ENCODE results near the gene TBC1D22A. TPM values are rescaled to one million over a fixed set of nuclear protein-coding genes. Genes with fewer than 3 reads are reported as not detected.

Gene TBC1D22A
- total RNA-seq, 1 donor from 2014 or later: 34.1 TPM

DNA sequence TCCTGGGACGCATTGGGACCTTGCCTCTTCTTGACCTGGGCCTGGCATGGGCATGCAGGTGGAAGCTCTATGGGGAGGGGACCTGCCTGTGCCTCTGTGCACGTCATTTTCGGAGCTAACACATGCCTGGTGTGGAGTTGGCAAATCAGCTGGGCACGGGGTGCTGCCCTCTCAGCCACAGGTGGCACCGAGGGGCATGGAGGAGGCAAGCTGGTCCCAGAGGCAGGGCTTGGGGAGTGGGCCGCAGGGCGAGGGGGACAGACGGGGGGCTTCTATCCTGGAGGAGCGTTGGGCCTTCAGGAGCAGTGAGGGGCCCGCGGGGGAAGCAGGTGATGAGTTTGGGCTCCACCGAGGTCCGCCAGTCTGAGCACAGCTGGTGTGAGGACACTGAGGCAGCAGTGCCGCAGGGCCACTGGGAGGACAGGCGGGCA is 362.0 kb downstream of the TBC1D22A start:
- H3K36me3 ChIP-seq: no peaks in the 10 kb centered on the region
- TF ChIP-seq, protein P1, sequence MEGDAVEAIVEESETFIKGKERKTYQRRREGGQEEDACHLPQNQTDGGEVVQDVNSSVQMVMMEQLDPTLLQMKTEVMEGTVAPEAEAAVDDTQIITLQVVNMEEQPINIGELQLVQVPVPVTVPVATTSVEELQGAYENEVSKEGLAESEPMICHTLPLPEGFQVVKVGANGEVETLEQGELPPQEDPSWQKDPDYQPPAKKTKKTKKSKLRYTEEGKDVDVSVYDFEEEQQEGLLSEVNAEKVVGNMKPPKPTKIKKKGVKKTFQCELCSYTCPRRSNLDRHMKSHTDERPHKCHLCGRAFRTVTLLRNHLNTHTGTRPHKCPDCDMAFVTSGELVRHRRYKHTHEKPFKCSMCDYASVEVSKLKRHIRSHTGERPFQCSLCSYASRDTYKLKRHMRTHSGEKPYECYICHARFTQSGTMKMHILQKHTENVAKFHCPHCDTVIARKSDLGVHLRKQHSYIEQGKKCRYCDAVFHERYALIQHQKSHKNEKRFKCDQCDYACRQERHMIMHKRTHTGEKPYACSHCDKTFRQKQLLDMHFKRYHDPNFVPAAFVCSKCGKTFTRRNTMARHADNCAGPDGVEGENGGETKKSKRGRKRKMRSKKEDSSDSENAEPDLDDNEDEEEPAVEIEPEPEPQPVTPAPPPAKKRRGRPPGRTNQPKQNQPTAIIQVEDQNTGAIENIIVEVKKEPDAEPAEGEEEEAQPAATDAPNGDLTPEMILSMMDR (IDR thresholded peaks at IDR 0.05): no peak
- DNase-seq (peak; percentile 42), ATAC-seq (peak in 1 of 2 donors; percentile 13)
- H3K27ac ChIP-seq: no peak overlapping the region
- no peak overlapping the region for H3K4me3 ChIP-seq
- H3K27me3 ChIP-seq (ENCODE audit: low read depth): no peaks in the 10 kb centered on the region
- intact Hi-C loops (cut with DNase I): no loop called here
- H3K4me1 ChIP-seq: no peaks in the 10 kb centered on the region
- H3K9me3 ChIP-seq: no peaks in the 10 kb centered on the region

DNA sequence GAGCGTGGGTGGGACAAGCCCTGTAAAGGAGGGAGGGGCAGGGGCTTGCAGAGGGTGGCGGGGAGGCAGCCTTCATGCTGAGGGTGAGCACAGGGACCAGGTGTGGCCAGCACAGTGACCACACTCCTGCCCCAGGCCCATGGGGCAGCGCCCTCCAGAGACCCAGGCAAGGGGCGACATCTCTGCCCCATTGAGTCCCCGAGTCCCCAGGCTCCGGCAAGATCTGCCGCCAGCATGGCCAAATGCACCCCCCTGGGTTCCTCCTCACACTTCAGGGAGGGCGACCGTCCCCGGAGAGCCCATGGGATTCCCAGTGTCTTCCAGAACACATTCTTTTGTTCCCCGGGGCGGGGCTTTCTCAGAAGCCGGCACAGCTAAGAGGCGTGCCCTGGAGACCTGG is 362.5 kb downstream of the TBC1D22A start:
- no peak overlapping the region for H3K4me3 ChIP-seq

GRCh38 chr22:47125603-47126002 is 363.2 kb downstream of the TBC1D22A start:
- no peaks in the 10 kb centered on the region for H3K4me1 ChIP-seq
- no peaks in the 10 kb centered on the region for H3K27me3 ChIP-seq (ENCODE audit: low read depth)
- H3K36me3 ChIP-seq: no peaks in the 10 kb centered on the region
- H3K9me3 ChIP-seq: no peaks in the 10 kb centered on the region
- H3K4me3 ChIP-seq: no peak overlapping the region
- DNase-seq (peak; percentile 38), ATAC-seq (no peak)
- no peak overlapping the region for H3K27ac ChIP-seq
- intact Hi-C loops (cut with DNase I): no loop called here
- TF ChIP-seq, protein P1 (IDR thresholded peaks at IDR 0.05): no peak

More for the DNA sequence above, 362.5 kb downstream of the TBC1D22A start:
- H3K36me3 ChIP-seq: no peaks in the 10 kb centered on the region
- no peak overlapping the region for H3K27ac ChIP-seq
- no peaks in the 10 kb centered on the region for H3K27me3 ChIP-seq (ENCODE audit: low read depth)
- intact Hi-C loops (cut with DNase I): no loop called here
- TF ChIP-seq, protein P1 (IDR thresholded peaks at IDR 0.05): no peak
- H3K9me3 ChIP-seq: no peaks in the 10 kb centered on the region
- DNase-seq (no peak), ATAC-seq (peak; percentile 13 to 32)
- H3K4me1 ChIP-seq: no peaks in the 10 kb centered on the region

- H3K36me3 ChIP-seq: no peaks in the 10 kb centered on the region
- TF ChIP-seq, protein P1 (IDR thresholded peaks at IDR 0.05): no peak
- DNase-seq (peak; percentile 20), ATAC-seq (peak in 1 of 2 donors; percentile 17)
- no peaks in the 10 kb centered on the region for H3K9me3 ChIP-seq
- no peaks in the 10 kb centered on the region for H3K27me3 ChIP-seq (ENCODE audit: low read depth)
- H3K4me1 ChIP-seq: no peaks in the 10 kb centered on the region
- no peak overlapping the region for H3K27ac ChIP-seq
- H3K4me3 ChIP-seq: no peak overlapping the region
- intact Hi-C loops (cut with DNase I): no loop called here
These were observed 363.9 kb downstream of the TBC1D22A start for GRCh38 chr22:47126344-47126811.

DNA sequence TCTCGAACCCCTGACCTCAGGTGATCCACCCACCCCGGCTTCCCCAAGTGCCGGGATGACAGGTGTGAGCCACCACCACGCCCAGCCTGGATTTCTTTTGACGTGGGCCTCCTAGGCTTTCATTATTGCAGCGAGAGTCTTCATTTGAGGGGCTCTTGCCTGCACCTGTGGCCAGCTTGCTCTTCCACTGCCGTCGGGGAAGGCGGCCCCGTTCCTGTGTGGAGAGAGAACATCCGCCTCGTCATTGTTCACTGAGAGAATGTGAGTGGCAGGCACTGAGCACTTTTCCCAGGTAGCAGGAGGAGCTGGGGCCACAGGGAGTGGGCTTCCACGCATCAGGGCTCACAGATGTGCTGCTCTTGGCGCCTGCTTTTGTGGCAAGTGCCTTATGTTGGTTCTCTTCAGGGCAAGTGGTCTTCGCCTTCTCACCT is 365.0 kb downstream of the TBC1D22A start:
- Histone ChIP-seq H3K4me1 (no peaks in the 10 kb centered on the region), H3K27ac (no peak overlapping the region), H3K4me3 (no peak overlapping the region), H3K36me3 (no peaks in the 10 kb centered on the region), H3K9me3 (no peaks in the 10 kb centered on the region), H3K27me3 (ENCODE audit: low read depth) (no peaks in the 10 kb centered on the region)
- ATAC-seq: no peak
- intact Hi-C loops (cut with DNase I): no loop called here
- DNase-seq: peak; percentile 28
- TF ChIP-seq, protein P1 (IDR thresholded peaks at IDR 0.05): no peak

Measured in lower lobe of right lung (tissue), 2 donors.